Measurements from ENCODE around the gene KISS1. TPM values are rescaled to one million over a fixed set of nuclear protein-coding genes. Genes with fewer than 3 reads are reported as not detected.
A peak's percentile ranks its signal among the peaks of the same experiment; 100 is the strongest.

KISS1 gene
- total and polyA plus RNA-seq, 8 donors = 1.1 to 8.3 (median 1.6) TPM; not detected in 5

DNA sequence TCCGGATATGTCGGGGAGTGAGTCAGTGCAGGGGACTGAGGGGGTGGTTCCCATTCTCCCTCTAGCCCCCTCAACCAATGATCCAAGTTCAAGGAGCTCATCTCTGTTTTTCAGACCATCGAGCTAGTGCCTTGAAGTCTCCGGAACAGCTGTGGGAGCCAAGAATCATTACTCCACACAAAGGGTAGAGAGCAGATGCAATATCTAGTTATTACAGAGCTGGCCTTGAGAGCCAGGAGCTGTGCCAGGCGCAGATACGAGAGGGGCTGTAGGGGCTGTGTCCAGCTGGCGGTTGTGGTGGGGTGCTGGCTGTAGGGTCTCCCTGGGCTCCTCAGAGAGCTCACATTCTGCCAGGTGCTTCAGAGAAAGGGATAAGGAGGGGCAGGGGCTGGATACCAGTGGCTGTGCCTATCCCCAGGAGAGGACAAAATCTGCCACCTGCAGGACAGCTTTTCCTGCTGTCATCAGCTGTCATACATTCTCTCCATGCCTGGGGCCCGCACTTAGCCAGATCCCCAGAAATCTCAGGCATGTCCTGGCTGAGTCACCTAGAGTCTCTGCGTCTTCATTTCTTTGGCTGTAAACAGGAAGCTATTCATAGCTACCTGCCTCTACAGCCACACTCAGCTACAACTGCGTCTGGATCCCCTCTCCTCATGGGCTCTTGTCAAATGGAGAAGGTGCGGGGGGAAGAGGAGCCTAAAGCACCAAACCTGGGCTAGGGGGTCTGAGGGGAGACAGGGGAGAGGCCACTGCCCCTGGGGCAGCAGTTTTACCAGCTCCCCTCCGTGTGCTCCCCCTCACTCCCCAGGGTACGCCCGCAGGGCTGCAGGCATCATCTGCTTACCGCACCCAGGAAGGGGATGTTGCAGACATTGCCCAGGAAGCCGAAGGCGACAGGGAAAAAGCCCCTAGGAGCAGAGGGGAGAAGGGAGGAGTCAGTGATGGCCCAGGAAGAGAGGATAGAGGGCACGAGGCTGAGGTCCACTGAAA is 2.4 kb upstream of the KISS1 start:
- 59 to 66% (median 63%) methylated on average over 18 of the region's 18 CpGs for WGBS, 5 donors
- H3K4me3 ChIP-seq = no peak overlapping the region
- H3K27ac ChIP-seq = no peak overlapping the region
- peaks cover 0 to 53% (median 0%) of the 10 kb centered on the region in 3 donors for H3K27me3 ChIP-seq
- no peaks in the 10 kb centered on the region for H3K9me3 ChIP-seq
- DNase-seq = peak in 1 of 2 donors; percentile 65
- intact Hi-C loops (cut with DNase I; ENCODE audit: low total_unique reads) = no loop called here
- no peaks in the 10 kb centered on the region for H3K36me3 ChIP-seq
- TF ChIP-seq, protein P1, sequence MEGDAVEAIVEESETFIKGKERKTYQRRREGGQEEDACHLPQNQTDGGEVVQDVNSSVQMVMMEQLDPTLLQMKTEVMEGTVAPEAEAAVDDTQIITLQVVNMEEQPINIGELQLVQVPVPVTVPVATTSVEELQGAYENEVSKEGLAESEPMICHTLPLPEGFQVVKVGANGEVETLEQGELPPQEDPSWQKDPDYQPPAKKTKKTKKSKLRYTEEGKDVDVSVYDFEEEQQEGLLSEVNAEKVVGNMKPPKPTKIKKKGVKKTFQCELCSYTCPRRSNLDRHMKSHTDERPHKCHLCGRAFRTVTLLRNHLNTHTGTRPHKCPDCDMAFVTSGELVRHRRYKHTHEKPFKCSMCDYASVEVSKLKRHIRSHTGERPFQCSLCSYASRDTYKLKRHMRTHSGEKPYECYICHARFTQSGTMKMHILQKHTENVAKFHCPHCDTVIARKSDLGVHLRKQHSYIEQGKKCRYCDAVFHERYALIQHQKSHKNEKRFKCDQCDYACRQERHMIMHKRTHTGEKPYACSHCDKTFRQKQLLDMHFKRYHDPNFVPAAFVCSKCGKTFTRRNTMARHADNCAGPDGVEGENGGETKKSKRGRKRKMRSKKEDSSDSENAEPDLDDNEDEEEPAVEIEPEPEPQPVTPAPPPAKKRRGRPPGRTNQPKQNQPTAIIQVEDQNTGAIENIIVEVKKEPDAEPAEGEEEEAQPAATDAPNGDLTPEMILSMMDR (IDR thresholded peaks at IDR 0.05) = no peak
- TF ChIP-seq EP300 (IDR thresholded peaks at IDR 0.05) = no peak
- TF ChIP-seq POLR2A (IDR thresholded peaks at IDR 0.05) = no peak
- no peak for TF ChIP-seq POLR2AphosphoS5 (IDR thresholded peaks at IDR 0.05)
- peaks cover 5 to 12% (median 8%) of the 10 kb centered on the region in 4 donors for H3K4me1 ChIP-seq

DNA sequence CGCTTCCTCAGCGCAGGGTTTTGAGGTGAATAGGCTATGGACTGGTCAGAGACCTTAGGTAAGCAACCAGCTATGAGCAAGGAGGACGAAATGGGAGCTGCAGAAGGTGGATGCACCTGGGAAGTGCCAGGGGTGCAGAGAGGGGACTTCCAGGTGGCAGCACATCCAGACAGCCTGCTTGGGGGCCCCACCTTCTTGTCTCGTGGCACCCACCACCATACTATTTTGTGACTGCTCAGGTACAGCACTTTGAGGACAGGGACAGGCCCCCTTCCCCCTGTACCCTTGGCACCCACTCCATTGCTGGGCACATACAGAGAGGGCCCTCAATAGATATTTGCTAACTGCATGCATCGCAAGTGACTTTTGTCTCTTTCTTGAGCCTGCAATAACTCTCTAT is 777 bp upstream of the KISS1 start:
- WGBS, 5 donors = 72 to 79% (median 76%) methylated on average over 5 of the region's 5 CpGs
- TF ChIP-seq, protein P1 (IDR thresholded peaks at IDR 0.05) = no peak
- TF ChIP-seq POLR2A (IDR thresholded peaks at IDR 0.05) = no peak
- no peak for TF ChIP-seq EP300 (IDR thresholded peaks at IDR 0.05)
- no peak for TF ChIP-seq POLR2AphosphoS5 (IDR thresholded peaks at IDR 0.05)
- Histone ChIP-seq H3K27ac (no peak overlapping the region), H3K27me3 (peaks cover 0 to 56% (median 0%) of the 10 kb centered on the region in 3 donors), H3K4me3 (no peak overlapping the region), H3K4me1 (peaks cover 5 to 25% (median 18%) of the 10 kb centered on the region in 4 donors), H3K9me3 (no peaks in the 10 kb centered on the region), H3K36me3 (no peaks in the 10 kb centered on the region)
- DNase-seq = no peak
- intact Hi-C loops (cut with DNase I; ENCODE audit: low total_unique reads) = no loop called here

DNA sequence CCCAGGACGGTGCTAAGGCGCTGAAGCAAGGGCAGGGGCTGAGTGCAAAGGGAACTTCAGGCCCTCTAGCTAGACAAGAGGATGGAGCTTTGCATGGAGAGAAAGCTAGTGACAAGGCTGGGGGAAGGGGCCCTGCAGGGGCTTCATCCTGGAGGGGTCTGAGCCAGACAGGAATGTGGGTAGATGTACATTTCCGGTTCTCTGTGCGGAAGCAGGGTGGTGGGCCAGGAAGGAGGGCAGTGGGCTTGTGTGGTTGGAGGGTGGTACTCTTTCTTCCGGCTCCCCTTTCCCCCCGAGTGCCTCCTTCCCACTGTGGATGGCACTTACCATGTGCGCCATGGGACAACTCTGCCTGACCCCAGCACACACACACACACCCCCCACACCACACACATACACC is 1.5 kb downstream of the KISS1 start:
- intact Hi-C loops (cut with DNase I; ENCODE audit: low total_unique reads) = no loop called here
- no peak for DNase-seq
- Histone ChIP-seq H3K27me3 (peaks cover 0 to 64% (median 3%) of the 10 kb centered on the region in 3 donors), H3K9me3 (no peaks in the 10 kb centered on the region), H3K4me3 (no peak overlapping the region), H3K4me1 (peaks cover 21 to 48% (median 29%) of the 10 kb centered on the region in 4 donors), H3K27ac (peak overlapping the region in 1 of 5 donors; percentile 58), H3K36me3 (no peaks in the 10 kb centered on the region)
- TF ChIP-seq POLR2A (IDR thresholded peaks at IDR 0.05) (no peak), EP300 (IDR thresholded peaks at IDR 0.05) (no peak), POLR2AphosphoS5 (IDR thresholded peaks at IDR 0.05) (no peak)
- TF ChIP-seq, protein P1 (IDR thresholded peaks at IDR 0.05) = no peak
- 46 to 60% (median 58%) methylated on average over 6 to 7 of the region's 7 CpGs for WGBS, 5 donors

DNA sequence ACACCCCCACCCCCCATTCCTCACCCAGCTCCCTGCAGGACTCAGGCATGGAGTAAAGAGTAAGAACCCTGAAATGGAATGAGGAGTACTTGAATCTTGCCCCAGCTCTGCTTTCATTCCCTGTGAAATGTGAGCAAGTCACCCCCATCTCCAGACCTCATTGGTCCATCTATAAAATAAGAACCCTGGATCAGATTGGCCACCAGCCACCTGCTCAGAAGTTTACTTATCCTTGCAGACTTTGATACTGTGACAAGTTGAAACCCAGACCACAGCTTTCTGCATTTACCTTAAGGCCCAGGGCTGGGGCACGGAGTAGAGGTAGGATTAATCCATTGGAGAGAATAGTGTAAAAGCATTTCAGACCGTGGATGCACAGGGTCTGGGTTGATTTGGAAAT is 2.2 kb downstream of the KISS1 start:
- DNase-seq = peak; percentile 82 to 84
- 30 to 48% (median 40%) methylated on average over 2 of the region's 2 CpGs for WGBS, 5 donors
- H3K27me3 ChIP-seq = peaks cover 0 to 65% (median 3%) of the 10 kb centered on the region in 3 donors

More for the DNA sequence above, 2.2 kb downstream of the KISS1 start:
- Histone ChIP-seq H3K27ac (peak overlapping the region in 4 of 5 donors; percentile 6 to 58 (median 28)), H3K36me3 (no peaks in the 10 kb centered on the region), H3K9me3 (no peaks in the 10 kb centered on the region), H3K4me3 (no peak overlapping the region), H3K4me1 (peaks cover 21 to 50% (median 30%) of the 10 kb centered on the region in 4 donors)
- TF ChIP-seq POLR2A (IDR thresholded peaks at IDR 0.05) (no peak), POLR2AphosphoS5 (IDR thresholded peaks at IDR 0.05) (no peak), EP300 (IDR thresholded peaks at IDR 0.05) (no peak)
- TF ChIP-seq, protein P1 (IDR thresholded peaks at IDR 0.05) = no peak
- intact Hi-C loops (cut with DNase I; ENCODE audit: low total_unique reads) = no loop called here

All from stomach (tissue), 9 donors.